ENCODE measurements around the gene PJVK. TPM values are rescaled to one million over a fixed set of nuclear protein-coding genes. Genes with fewer than 3 reads are reported as not detected.

Gene PJVK
- total and polyA plus RNA-seq, 9 of the 15 experiments (the other 6 are each of a cell fraction or from before 2014, with no cell fraction given), result 0.11 to 1.5 (median 0.73) TPM

DNA sequence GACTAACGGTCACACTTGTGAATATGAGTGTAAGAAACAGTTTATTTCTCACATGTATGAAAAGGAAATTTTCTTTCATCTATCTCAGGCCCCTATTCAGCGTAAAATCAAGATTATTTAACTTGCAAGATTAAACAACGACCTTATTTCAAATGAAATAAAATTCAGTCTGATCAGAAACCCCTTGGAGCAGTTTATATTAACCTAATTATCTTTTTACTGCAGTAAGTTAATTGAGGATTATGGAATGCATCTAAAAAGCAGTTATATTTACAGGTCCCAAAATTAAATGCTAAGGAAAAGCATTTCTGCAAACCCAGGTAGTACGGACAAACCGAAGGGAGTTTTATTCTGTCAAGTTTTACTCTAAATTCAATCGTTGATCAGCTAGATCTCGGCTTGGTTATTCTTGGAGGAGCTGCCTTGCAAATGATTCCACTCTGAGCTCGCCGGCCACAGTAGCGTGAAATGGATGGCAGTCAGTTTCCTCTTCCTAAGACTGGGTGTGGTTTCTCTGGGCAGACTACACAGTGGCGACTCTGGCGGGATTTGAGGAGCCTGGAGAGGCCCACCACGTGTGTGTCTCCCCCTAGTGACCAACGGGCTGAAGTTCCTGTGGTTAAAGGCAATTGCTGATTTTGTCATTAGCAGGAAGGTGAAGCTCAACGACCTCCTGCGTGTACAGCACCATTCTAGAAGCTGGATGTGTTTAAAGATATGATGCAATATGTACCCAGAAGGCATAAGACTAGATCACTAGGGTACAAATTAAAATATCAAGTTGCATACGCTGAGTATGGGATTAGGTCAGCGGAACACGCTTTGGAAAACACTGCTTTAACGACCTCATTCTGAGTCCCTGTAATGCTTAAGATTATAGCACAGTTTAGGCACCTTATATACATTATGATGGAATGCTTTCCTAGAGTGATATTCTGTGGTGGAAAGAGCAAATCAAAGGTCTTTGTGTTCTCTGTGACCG lies 36.6 kb upstream of the PJVK start (continued):
- TF ChIP-seq, protein P1, sequence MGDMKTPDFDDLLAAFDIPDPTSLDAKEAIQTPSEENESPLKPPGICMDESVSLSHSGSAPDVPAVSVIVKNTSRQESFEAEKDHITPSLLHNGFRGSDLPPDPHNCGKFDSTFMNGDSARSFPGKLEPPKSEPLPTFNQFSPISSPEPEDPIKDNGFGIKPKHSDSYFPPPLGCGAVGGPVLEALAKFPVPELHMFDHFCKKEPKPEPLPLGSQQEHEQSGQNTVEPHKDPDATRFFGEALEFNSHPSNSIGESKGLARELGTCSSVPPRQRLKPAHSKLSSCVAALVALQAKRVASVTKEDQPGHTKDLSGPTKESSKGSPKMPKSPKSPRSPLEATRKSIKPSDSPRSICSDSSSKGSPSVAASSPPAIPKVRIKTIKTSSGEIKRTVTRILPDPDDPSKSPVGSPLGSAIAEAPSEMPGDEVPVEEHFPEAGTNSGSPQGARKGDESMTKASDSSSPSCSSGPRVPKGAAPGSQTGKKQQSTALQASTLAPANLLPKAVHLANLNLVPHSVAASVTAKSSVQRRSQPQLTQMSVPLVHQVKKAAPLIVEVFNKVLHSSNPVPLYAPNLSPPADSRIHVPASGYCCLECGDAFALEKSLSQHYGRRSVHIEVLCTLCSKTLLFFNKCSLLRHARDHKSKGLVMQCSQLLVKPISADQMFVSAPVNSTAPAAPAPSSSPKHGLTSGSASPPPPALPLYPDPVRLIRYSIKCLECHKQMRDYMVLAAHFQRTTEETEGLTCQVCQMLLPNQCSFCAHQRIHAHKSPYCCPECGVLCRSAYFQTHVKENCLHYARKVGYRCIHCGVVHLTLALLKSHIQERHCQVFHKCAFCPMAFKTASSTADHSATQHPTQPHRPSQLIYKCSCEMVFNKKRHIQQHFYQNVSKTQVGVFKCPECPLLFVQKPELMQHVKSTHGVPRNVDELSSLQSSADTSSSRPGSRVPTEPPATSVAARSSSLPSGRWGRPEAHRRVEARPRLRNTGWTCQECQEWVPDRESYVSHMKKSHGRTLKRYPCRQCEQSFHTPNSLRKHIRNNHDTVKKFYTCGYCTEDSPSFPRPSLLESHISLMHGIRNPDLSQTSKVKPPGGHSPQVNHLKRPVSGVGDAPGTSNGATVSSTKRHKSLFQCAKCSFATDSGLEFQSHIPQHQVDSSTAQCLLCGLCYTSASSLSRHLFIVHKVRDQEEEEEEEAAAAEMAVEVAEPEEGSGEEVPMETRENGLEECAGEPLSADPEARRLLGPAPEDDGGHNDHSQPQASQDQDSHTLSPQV (IDR thresholded peaks at IDR 0.05), result peak; percentile 62
- TF ChIP-seq FOXK2 (conservative IDR thresholded peaks at IDR 0.05 in 1 of 2, IDR thresholded peaks at IDR 0.05 in 1 of 2; ENCODE audit: low read depth in 2 of 2) (peak in 1 of 2 experiments; percentile 64; a peak in 2 of 4 replicates), POLR2AphosphoS2 (IDR thresholded peaks at IDR 0.05; ENCODE audit: low read length) (peak; percentile 66; the same call in 1 of the 2 replicates), E2F3 (CRISPR knock-in tag; IDR thresholded peaks at IDR 0.05) (peak; percentile 83), ZNF239 (CRISPR knock-in tag; IDR thresholded peaks at IDR 0.05) (peak; percentile 16; the same call in 1 of the 2 replicates), GTF2F1 (IDR thresholded peaks at IDR 0.05; ENCODE audit: low read depth, low read length) (peak; percentile 77; the same call in 1 of the 2 replicates), CEBPB (tag; IDR thresholded peaks at IDR 0.05) (peak; percentile 99), CC2D1A (IDR thresholded peaks at IDR 0.05) (peak; percentile 90), PHB2 (IDR thresholded peaks at IDR 0.05; ENCODE audit: low read depth) (no peak), NFXL1 (CRISPR knock-in tag; IDR thresholded peaks at IDR 0.05) (no peak), NCOR1 (IDR thresholded peaks at IDR 0.05) (peak; percentile 67), MCM7 (IDR thresholded peaks at IDR 0.05) (no peak), CCNT2 (IDR thresholded peaks at IDR 0.05; ENCODE audit: borderline replicate concordance, extremely low read depth, insufficient read length, low read depth, low read length) (no peak), ZBTB7A (IDR thresholded peaks at IDR 0.05; ENCODE audit: borderline replicate concordance, control insufficient read depth, low read depth, low read length) (peak; percentile 50; the same call in 1 of the 2 replicates), HIVEP1 (CRISPR knock-in tag; IDR thresholded peaks at IDR 0.05) (0 out of 2 replicates have a peak, but pooled peaks have one; percentile 52), KAT7 (CRISPR knock-in tag; IDR thresholded peaks at IDR 0.05; ENCODE audit: borderline replicate concordance) (0 out of 2 replicates have a peak, but pooled peaks have one; percentile 3), FOXM1 (IDR thresholded peaks at IDR 0.05; ENCODE audit: low read depth) (peak; percentile 59; the same call in 1 of the 2 replicates), FOXM1 (CRISPR knock-in tag; IDR thresholded peaks at IDR 0.05; ENCODE audit: low read depth) (no peak), LCOR (CRISPR knock-in tag; IDR thresholded peaks at IDR 0.05) (peak; percentile 94), EP300 (IDR thresholded peaks at IDR 0.05; ENCODE audit: low read length) (peak; percentile 79), ARNT (IDR thresholded peaks at IDR 0.05) (peak in 1 of 2 experiments; percentile 87; a peak in 2 of 4 replicates), SIN3A (IDR thresholded peaks at IDR 0.05; ENCODE audit: borderline replicate concordance in 2 of 2, control insufficient read depth in 1 of 2, low read depth in 2 of 2, low read length in 2 of 2) (peak in 1 of 2 experiments; percentile 27; a peak in 1 of 4 replicates)
- TF ChIP-seq, protein P2, sequence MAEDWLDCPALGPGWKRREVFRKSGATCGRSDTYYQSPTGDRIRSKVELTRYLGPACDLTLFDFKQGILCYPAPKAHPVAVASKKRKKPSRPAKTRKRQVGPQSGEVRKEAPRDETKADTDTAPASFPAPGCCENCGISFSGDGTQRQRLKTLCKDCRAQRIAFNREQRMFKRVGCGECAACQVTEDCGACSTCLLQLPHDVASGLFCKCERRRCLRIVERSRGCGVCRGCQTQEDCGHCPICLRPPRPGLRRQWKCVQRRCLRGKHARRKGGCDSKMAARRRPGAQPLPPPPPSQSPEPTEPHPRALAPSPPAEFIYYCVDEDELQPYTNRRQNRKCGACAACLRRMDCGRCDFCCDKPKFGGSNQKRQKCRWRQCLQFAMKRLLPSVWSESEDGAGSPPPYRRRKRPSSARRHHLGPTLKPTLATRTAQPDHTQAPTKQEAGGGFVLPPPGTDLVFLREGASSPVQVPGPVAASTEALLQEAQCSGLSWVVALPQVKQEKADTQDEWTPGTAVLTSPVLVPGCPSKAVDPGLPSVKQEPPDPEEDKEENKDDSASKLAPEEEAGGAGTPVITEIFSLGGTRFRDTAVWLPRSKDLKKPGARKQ (CRISPR knock-in tag; IDR thresholded peaks at IDR 0.05), result peak; percentile 55; the same call in 1 of the 2 replicates

Data from K562 (cell line).